KMS-11 (cell line): ENCODE results near the gene RAPGEF5.

ENCODE experiments used
- H2AFZ ChIP-seq: fragments of 200-600 bp; sonication (generic); 2 replicates; pipeline ENCODE4 v1.6.1; 2016; ENCODE audit warnings: antibody characterized with exemption, mixed run types, low read depth
- H3K27ac ChIP-seq: fragments of 200-600 bp; sonication (generic); 2 replicates; pipeline ENCODE4 v1.6.1; 2016; ENCODE audit warnings: mild to moderate bottlenecking, mixed run types
- H3K27me3 ChIP-seq: fragments of 200-600 bp; sonication (generic); 2 replicates; pipeline ENCODE4 v1.6.1; 2017; ENCODE audit warnings: mild to moderate bottlenecking, low read depth, mixed run types, moderate library complexity; ENCODE audit not compliant: insufficient read depth
- H3K36me3 ChIP-seq: fragments of 200-600 bp; sonication (generic); 2 replicates; pipeline ENCODE4 v1.6.1; 2017; ENCODE audit warnings: mild to moderate bottlenecking, mixed run types; ENCODE audit not compliant: insufficient read depth
- H3K4me1 ChIP-seq: fragments of 200-600 bp; sonication (generic); 2 replicates; pipeline ENCODE4 v1.6.1; 2016; ENCODE audit warnings: mild to moderate bottlenecking, low read depth, mixed run types; ENCODE audit not compliant: poor library complexity, severe bottlenecking
- H3K4me2 ChIP-seq: fragments of 200-600 bp; sonication (generic); 2 replicates; pipeline ENCODE4 v1.7.0; 2016; ENCODE audit warnings: mild to moderate bottlenecking, mixed run types
- H3K4me3 ChIP-seq: fragments of 200-600 bp; sonication (generic); IDR thresholded peaks from 2 replicates; pipeline ENCODE4 v1.6.1; 2017; ENCODE audit warnings: low read depth, low read length, mixed read lengths; ENCODE audit not compliant: insufficient read depth
- H3K79me2 ChIP-seq: fragments of 200-600 bp; sonication (generic); 2 replicates; pipeline ENCODE4 v1.6.1; 2016; ENCODE audit warnings: low read depth, mixed run types; ENCODE audit not compliant: insufficient read depth
- H3K9ac ChIP-seq: fragments of 200-600 bp; sonication (generic); 2 replicates; pipeline ENCODE4 v1.6.1; 2016; ENCODE audit warnings: mild to moderate bottlenecking, mixed run types
- H4K20me1 ChIP-seq: fragments of 200-600 bp; sonication (generic); 2 replicates; pipeline ENCODE4 v1.6.1; 2016; ENCODE audit warnings: mild to moderate bottlenecking, mixed run types; ENCODE audit not compliant: insufficient read depth
- CTCF ChIP-seq: fragments of 200-600 bp; sonication (generic); conservative IDR thresholded peaks from 2 replicates; pipeline ENCODE4 v1.6.1; 2017; ENCODE audit warnings: low read depth, mild to moderate bottlenecking, antibody characterized with exemption, low read length, moderate library complexity, mixed read lengths

The RAPGEF5 gene

DNA sequence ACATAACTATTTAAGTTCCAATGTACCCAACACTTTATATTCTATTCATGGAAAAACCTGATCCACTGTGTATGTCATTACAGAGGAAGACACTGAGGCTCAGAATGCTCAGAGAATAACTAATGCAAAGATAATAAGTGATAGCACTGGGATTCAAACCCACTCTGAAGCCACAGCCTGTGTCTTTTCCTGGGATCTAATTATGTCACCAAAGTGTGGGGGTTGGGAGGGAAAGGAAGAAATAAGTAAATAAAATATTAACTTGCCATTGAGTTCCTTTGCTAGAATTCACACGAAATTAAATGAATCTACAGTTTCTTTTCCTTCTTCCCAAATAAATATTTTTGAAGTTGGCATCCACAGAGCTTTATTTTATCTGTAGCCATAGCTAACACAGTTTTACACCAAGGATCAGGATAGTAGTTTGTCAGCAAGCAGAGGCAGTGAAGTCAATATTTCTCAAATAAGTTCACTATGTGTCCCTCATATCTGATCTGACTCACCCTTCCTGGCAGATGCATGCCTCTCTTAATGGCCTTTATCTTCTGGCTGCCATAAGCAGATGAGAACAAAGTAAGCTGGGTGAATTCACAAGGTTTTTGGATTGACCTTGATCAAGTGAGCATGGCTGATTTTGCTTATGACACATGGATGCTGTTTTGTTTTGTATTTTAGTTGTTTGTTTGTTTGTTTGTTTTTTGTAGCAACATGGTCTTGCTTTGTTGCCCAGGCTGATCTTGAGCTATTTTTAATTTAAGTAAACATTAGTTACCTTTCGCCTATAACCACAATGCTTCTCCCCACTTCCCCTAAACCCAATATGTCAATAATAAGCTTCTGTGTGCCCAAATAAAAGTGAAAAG, 6.3 kb downstream of the RAPGEF5 start:
- H3K9ac ChIP-seq, result no peak overlapping the region
- H2AFZ ChIP-seq, result no peak overlapping the region
- H3K4me2 ChIP-seq, result peak overlapping the region; percentile 62; the same call in 1 of the 2 replicates
- no peak overlapping the region for H3K27ac ChIP-seq
- H3K27me3 ChIP-seq, result no peaks in the 10 kb centered on the region
- no peaks in the 10 kb centered on the region for H3K36me3 ChIP-seq
- H3K4me3 ChIP-seq, result no peak overlapping the region
- peaks cover 40% of the 10 kb centered on the region for H3K4me1 ChIP-seq
- peaks cover 60% of the 10 kb centered on the region; the same call in 1 of the 2 replicates for H3K79me2 ChIP-seq
- no peak for TF ChIP-seq CTCF
- H4K20me1 ChIP-seq, result no peaks in the 10 kb centered on the region

DNA sequence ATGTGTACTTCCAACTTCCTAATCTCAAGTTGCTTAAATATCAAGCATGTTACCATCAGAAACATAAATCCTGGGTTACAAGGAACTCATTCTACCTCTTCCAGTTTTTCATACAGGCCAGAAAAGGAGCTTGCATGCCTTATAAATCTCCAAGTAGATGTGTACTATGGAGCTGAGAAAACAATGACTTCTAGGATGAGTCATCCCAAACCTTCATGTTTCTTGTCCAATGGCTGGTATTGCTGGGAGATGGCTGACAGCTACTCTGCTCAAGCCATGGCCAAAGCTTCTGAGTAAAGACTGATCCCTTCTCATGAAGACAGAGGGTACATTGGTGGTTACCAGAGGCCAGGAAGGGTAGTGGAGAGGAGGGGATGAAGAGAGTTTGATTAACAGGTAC, 8.6 kb downstream of the RAPGEF5 start:
- Histone ChIP-seq H2AFZ (no peak overlapping the region), H3K27ac (no peak overlapping the region), H3K79me2 (peaks cover 46% of the 10 kb centered on the region; the same call in 1 of the 2 replicates), H3K4me3 (no peak overlapping the region), H3K27me3 (no peaks in the 10 kb centered on the region), H3K36me3 (no peaks in the 10 kb centered on the region), H3K4me1 (peaks cover 43% of the 10 kb centered on the region), H4K20me1 (no peaks in the 10 kb centered on the region), H3K9ac (no peak overlapping the region), H3K4me2 (no peak overlapping the region)
- TF ChIP-seq CTCF, result no peak

- Histone ChIP-seq H3K36me3 (no peaks in the 10 kb centered on the region), H3K27me3 (no peaks in the 10 kb centered on the region), H3K79me2 (peaks cover 32% of the 10 kb centered on the region; the same call in 1 of the 2 replicates), H3K9ac (no peak overlapping the region), H3K4me3 (no peak overlapping the region), H3K4me1 (peaks cover 32% of the 10 kb centered on the region), H4K20me1 (no peaks in the 10 kb centered on the region), H2AFZ (no peak overlapping the region), H3K27ac (no peak overlapping the region), H3K4me2 (no peak overlapping the region)
- TF ChIP-seq CTCF, result no peak
Observed at GRCh38 chr7:22346383-22347107, 10.4 kb downstream of the RAPGEF5 start.

DNA sequence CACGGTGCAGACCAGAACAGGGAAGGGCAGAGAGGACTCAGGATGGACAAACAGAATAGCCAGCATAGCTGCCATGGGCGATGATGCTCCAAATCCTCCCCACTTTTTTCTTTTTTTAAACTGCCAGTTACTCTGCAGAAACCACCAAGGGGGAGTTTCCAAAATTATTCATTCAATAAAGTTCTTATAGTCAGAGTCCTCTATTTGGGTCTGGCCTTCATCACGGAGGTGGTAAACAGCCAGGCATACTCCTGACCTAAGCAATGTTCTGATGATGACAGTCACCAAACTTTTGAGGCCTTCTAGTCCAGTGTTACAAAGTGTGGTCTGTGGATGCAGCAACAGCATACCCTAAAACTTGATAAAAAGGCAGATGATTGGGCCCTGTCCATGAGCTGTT, 12.3 kb downstream of the RAPGEF5 start:
- Histone ChIP-seq H3K27me3 (no peaks in the 10 kb centered on the region), H3K4me3 (no peak overlapping the region), H3K9ac (no peak overlapping the region), H3K4me1 (peaks cover 14% of the 10 kb centered on the region), H4K20me1 (no peaks in the 10 kb centered on the region), H3K79me2 (peaks cover 30% of the 10 kb centered on the region; the same call in 1 of the 2 replicates), H3K4me2 (no peak overlapping the region), H3K36me3 (no peaks in the 10 kb centered on the region), H3K27ac (no peak overlapping the region), H2AFZ (no peak overlapping the region)
- TF ChIP-seq CTCF, result no peak
